ENCODE data around the gene PALLD.

Gene PALLD

GRCh38 chr4:168634276-168634802, 137.5 kb downstream of the PALLD start (continued):
- TF ChIP-seq ZBTB11 (tag by site-specific recombination; conservative IDR thresholded peaks at IDR 0.05; ENCODE audit: low read depth) (no peak), ZSCAN5A (tag by site-specific recombination; IDR thresholded peaks at IDR 0.05) (no peak), ZFP3 (tag by site-specific recombination; IDR thresholded peaks at IDR 0.05; ENCODE audit: low read depth) (no peak), SP2 (tag by site-specific recombination; IDR thresholded peaks at IDR 0.05) (no peak; the same call in 1 of the 2 replicates), REST (tag by site-specific recombination; IDR thresholded peaks at IDR 0.05) (no peak), ZBTB6 (tag by site-specific recombination; IDR thresholded peaks at IDR 0.05) (peak; percentile 49; the same call in 1 of the 2 replicates), CTCF (tag by site-specific recombination; IDR thresholded peaks at IDR 0.05) (no peak), ZNF398 (tag by site-specific recombination; IDR thresholded peaks at IDR 0.05) (peak; percentile 60), ZBTB1 (tag by site-specific recombination; IDR thresholded peaks at IDR 0.05) (no peak), ZNF654 (tag by site-specific recombination; IDR thresholded peaks at IDR 0.05; ENCODE audit: low read depth) (no peak), ZNF621 (tag by site-specific recombination; IDR thresholded peaks at IDR 0.05) (no peak), ZNF561 (tag by site-specific recombination; IDR thresholded peaks at IDR 0.05; ENCODE audit: borderline replicate concordance) (no peak), KLF7 (tag by site-specific recombination; IDR thresholded peaks at IDR 0.05; ENCODE audit: borderline replicate concordance) (no peak), ZBTB49 (tag by site-specific recombination; IDR thresholded peaks at IDR 0.05; ENCODE audit: low read depth) (no peak), ZNF639 (tag by site-specific recombination; IDR thresholded peaks at IDR 0.05) (peak; percentile 42; the same call in 1 of the 2 replicates), GLIS2 (tag by site-specific recombination; IDR thresholded peaks at IDR 0.05) (peak; percentile 85), ZNF514 (tag by site-specific recombination; IDR thresholded peaks at IDR 0.05) (no peak), ZSCAN4 (tag by site-specific recombination; IDR thresholded peaks at IDR 0.05) (peak; percentile 30; the same call in 1 of the 2 replicates), EGR2 (tag by site-specific recombination; IDR thresholded peaks at IDR 0.05; ENCODE audit: low read depth) (no peak), ZSCAN23 (tag by site-specific recombination; IDR thresholded peaks at IDR 0.05) (0 out of 2 replicates have a peak, but pooled peaks have one; percentile 36)

All from HEK293 (cell line).